ENCODE results near the gene BCL10.

The BCL10 gene

DNA sequence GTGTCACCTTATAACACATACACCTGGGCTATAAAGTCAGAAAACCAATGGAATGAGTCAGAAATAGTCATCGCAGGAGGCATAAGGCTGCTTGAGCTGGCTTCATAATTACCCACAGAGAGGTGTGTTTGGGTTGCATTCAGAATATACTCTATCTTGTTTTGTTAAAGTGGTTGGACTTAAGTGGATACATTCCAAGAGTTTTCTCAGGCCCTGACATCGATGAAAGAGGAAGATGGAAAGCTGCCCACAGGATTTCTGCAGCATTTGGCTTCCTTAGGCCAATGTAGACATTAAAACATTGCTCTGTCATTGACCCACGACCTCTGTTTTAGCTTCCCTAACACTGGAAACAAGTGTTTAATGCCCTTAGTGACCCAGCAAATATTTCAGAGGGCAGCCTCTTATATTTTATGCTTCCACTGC is 18.6 kb upstream of the BCL10 start:
- TF ChIP-seq, protein P1, sequence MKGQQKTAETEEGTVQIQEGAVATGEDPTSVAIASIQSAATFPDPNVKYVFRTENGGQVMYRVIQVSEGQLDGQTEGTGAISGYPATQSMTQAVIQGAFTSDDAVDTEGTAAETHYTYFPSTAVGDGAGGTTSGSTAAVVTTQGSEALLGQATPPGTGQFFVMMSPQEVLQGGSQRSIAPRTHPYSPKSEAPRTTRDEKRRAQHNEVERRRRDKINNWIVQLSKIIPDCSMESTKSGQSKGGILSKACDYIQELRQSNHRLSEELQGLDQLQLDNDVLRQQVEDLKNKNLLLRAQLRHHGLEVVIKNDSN (IDR thresholded peaks at IDR 0.05) = no peak
- no peak for TF ChIP-seq FOXM1 (IDR thresholded peaks at IDR 0.05; ENCODE audit: borderline replicate concordance, low read depth)
- TF ChIP-seq CEBPB (IDR thresholded peaks at IDR 0.05) = no peak
- peak; percentile 33 for TF ChIP-seq NFIC (IDR thresholded peaks at IDR 0.05)
- TF ChIP-seq YY1 (IDR thresholded peaks at IDR 0.05; ENCODE audit: low read depth) = no peak
- TF ChIP-seq TCF12 (IDR thresholded peaks at IDR 0.05; ENCODE audit: low read depth) = peak; percentile 56
- TF ChIP-seq TAF1 (IDR thresholded peaks at IDR 0.05; ENCODE audit: low read depth) = no peak
- TF ChIP-seq, protein P2, sequence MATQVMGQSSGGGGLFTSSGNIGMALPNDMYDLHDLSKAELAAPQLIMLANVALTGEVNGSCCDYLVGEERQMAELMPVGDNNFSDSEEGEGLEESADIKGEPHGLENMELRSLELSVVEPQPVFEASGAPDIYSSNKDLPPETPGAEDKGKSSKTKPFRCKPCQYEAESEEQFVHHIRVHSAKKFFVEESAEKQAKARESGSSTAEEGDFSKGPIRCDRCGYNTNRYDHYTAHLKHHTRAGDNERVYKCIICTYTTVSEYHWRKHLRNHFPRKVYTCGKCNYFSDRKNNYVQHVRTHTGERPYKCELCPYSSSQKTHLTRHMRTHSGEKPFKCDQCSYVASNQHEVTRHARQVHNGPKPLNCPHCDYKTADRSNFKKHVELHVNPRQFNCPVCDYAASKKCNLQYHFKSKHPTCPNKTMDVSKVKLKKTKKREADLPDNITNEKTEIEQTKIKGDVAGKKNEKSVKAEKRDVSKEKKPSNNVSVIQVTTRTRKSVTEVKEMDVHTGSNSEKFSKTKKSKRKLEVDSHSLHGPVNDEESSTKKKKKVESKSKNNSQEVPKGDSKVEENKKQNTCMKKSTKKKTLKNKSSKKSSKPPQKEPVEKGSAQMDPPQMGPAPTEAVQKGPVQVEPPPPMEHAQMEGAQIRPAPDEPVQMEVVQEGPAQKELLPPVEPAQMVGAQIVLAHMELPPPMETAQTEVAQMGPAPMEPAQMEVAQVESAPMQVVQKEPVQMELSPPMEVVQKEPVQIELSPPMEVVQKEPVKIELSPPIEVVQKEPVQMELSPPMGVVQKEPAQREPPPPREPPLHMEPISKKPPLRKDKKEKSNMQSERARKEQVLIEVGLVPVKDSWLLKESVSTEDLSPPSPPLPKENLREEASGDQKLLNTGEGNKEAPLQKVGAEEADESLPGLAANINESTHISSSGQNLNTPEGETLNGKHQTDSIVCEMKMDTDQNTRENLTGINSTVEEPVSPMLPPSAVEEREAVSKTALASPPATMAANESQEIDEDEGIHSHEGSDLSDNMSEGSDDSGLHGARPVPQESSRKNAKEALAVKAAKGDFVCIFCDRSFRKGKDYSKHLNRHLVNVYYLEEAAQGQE (IDR thresholded peaks at IDR 0.05; ENCODE audit: low read depth) = no peak
- TF ChIP-seq, protein P3, sequence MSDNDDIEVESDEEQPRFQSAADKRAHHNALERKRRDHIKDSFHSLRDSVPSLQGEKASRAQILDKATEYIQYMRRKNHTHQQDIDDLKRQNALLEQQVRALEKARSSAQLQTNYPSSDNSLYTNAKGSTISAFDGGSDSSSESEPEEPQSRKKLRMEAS (IDR thresholded peaks at IDR 0.05) = no peak
- no peak for TF ChIP-seq EGR1 (IDR thresholded peaks at IDR 0.05)
- no peak for TF ChIP-seq TEAD4 (IDR thresholded peaks at IDR 0.05)
- no peak for TF ChIP-seq CREB1 (IDR thresholded peaks at IDR 0.05; ENCODE audit: low read depth)
- TF ChIP-seq ZBTB7A (IDR thresholded peaks at IDR 0.05; ENCODE audit: low read depth) = no peak
- TF ChIP-seq RAD21 (IDR thresholded peaks at IDR 0.05; ENCODE audit: low read depth) = no peak
- TF ChIP-seq EP300 (IDR thresholded peaks at IDR 0.05; ENCODE audit: borderline replicate concordance) = peak; percentile 50; the same call in 1 of the 2 replicates

DNA sequence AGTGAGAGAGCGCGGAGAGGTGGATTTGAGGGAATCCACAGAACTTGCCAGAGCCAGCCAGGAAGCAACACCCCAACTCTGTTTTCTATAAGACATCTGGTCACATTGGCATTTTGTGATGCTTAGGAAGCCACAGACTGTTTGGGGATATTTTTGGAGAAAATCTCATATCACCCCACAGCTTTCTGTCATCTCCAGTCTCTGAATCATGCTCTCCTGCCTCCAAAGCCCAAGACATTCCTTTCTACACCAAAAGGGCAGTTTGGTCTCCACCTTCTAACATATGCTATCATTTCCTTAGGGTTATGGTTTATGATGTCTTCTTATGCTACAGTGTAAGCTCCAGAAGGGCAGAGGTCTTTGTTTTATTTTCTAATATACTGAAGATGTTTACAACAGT is 14.4 kb upstream of the BCL10 start:
- TF ChIP-seq NFIC (IDR thresholded peaks at IDR 0.05) (no peak), EGR1 (IDR thresholded peaks at IDR 0.05) (no peak), FOXM1 (IDR thresholded peaks at IDR 0.05; ENCODE audit: borderline replicate concordance, low read depth) (no peak), CEBPB (IDR thresholded peaks at IDR 0.05) (no peak), TEAD4 (IDR thresholded peaks at IDR 0.05) (no peak), ZBTB7A (IDR thresholded peaks at IDR 0.05; ENCODE audit: low read depth) (no peak), TCF12 (IDR thresholded peaks at IDR 0.05; ENCODE audit: low read depth) (no peak), RAD21 (IDR thresholded peaks at IDR 0.05; ENCODE audit: low read depth) (no peak), EP300 (IDR thresholded peaks at IDR 0.05; ENCODE audit: borderline replicate concordance) (no peak), YY1 (IDR thresholded peaks at IDR 0.05; ENCODE audit: low read depth) (no peak), CREB1 (IDR thresholded peaks at IDR 0.05; ENCODE audit: low read depth) (no peak), TAF1 (IDR thresholded peaks at IDR 0.05; ENCODE audit: low read depth) (no peak)
- TF ChIP-seq, protein P2 (IDR thresholded peaks at IDR 0.05; ENCODE audit: low read depth) = no peak
- TF ChIP-seq, protein P3 (IDR thresholded peaks at IDR 0.05) = no peak
- TF ChIP-seq, protein P1 (IDR thresholded peaks at IDR 0.05) = no peak

DNA sequence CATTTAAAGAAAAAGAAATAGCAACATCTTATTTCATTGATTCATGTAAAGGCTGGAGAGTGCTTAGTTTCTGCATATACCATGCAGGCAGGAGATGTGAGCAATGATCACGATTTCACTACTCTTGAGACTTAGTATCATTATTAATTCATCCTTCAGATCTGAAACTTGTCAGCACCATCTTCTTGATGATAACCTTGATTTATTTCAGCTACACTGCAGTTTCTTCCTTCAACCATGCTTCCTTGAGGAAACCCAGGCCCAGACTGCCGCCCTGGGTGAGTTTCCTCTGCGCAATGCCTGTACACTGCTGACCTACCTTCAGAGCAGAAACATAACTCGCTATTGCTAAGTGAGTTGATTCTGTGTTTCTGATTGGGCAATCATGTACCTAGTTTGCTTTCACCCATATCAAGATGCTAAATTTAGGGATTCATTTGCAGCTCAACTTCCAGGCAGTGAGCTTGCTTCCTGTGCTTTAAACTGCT is 13.5 kb upstream of the BCL10 start:
- no peak for TF ChIP-seq ZBTB7A (IDR thresholded peaks at IDR 0.05; ENCODE audit: low read depth)
- TF ChIP-seq RAD21 (IDR thresholded peaks at IDR 0.05; ENCODE audit: low read depth) = no peak
- TF ChIP-seq EGR1 (IDR thresholded peaks at IDR 0.05) = no peak
- TF ChIP-seq TEAD4 (IDR thresholded peaks at IDR 0.05) = no peak
- TF ChIP-seq YY1 (IDR thresholded peaks at IDR 0.05; ENCODE audit: low read depth) = no peak
- TF ChIP-seq, protein P1 (IDR thresholded peaks at IDR 0.05) = no peak

DNA sequence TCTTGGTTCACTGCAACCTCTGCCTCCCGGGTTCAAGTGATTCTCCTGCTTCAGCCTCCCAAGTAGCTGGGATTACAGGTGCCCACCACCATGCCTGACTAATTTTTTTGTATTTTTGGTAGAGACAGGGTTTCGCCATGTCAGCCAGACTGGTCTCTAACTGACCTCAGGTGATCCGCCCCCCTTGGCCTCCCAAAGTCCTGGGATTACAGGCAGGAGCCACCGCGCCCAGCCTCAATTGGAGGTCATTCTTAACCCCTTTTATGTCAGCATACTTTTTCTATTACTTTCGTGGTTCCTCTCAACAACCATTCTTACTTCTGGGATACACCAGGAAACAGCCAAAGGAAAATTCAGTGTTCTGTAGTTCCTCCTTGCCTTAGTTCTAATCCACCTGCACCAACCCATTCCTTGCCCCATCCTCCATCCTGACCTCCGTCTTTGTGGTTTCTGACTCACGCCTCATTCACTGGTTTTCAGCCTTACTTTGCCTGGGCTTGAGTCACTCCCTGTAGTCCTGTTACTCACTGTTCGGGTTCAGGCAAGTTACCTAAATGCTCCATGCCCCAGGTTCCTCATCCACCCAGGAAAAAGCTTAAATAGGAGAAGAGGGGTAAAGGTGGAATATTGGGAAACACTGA is 12.9 kb upstream of the BCL10 start:
- no peak for TF ChIP-seq TAF1 (IDR thresholded peaks at IDR 0.05; ENCODE audit: low read depth)

DNA sequence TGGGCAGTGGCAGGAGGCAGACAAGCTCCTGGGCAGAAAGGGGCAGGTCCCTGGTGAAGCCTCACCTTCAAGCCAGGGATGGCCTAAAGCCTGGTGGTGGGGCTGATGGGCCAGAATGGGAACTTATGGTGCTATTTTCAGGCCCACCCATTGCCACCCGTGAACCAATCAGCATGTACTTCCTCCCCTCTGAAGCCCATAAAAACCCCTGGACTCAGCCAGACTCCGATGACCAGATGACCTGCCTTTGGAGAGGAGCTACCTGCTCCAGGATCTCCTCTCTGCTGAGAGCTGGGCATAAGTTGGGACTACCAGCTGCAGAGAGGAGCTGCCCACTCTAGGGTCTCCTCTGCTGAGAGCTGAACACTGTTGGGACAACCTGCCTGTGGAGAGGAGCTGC is 7.8 kb upstream of the BCL10 start:
- TF ChIP-seq, protein P2 (IDR thresholded peaks at IDR 0.05; ENCODE audit: low read depth) = no peak
- TF ChIP-seq CREB1 (IDR thresholded peaks at IDR 0.05; ENCODE audit: low read depth) (no peak), EGR1 (IDR thresholded peaks at IDR 0.05) (no peak), NFIC (IDR thresholded peaks at IDR 0.05) (no peak), TCF12 (IDR thresholded peaks at IDR 0.05; ENCODE audit: low read depth) (no peak), FOXM1 (IDR thresholded peaks at IDR 0.05; ENCODE audit: borderline replicate concordance, low read depth) (no peak), YY1 (IDR thresholded peaks at IDR 0.05; ENCODE audit: low read depth) (no peak)
- TF ChIP-seq, protein P3 (IDR thresholded peaks at IDR 0.05) = no peak
- TF ChIP-seq, protein P1 (IDR thresholded peaks at IDR 0.05) = no peak
